Upper lobe of right lung (tissue), 1 donor: ENCODE measurements around the gene CCDC85C. TPM values are rescaled to one million over a fixed set of nuclear protein-coding genes. Genes with fewer than 3 reads are reported as not detected.

Experiments
- ATAC-seq: fragments of 200-7000 bp; cut with Tn5 transposase; one replicate; pipeline ENCODE4 v1.9.1; 2020; ENCODE audit warnings: mild to moderate bottlenecking, moderate library complexity
- DNase-seq: peaks from one replicate; pipeline ENCODE4 v3.0.0-alpha.2; 2020
- H3K27ac ChIP-seq: fragments of 200-600 bp; one replicate; pipeline ENCODE4 v1.8.0; 2022
- H3K27me3 ChIP-seq: fragments of 200-600 bp; one replicate; pipeline ENCODE4 v1.8.0; 2022; ENCODE audit warnings: mild to moderate bottlenecking
- H3K36me3 ChIP-seq: fragments of 200-600 bp; one replicate; pipeline ENCODE4 v1.8.0; 2022
- H3K4me1 ChIP-seq: fragments of 200-600 bp; one replicate; pipeline ENCODE4 v1.8.0; 2022
- H3K4me3 ChIP-seq: fragments of 200-600 bp; one replicate; pipeline ENCODE4 v1.8.0; 2022; ENCODE audit warnings: mild to moderate bottlenecking
- H3K9me3 ChIP-seq: fragments of 200-600 bp; one replicate; pipeline ENCODE4 v1.8.0; 2022
- intact Hi-C: fragments of 100-400 bp; cut with DNase I; formaldehyde crosslinking; loops from one replicate; pipeline ENCODE4 v1.11.0; 2022
- total RNA-seq: library from RNA; stranded (reverse); fragmentation: NEBNext Ultra II Directional; extraction: Animal tissue kit (Norgen Biotek cat#: 25700); gene quantifications from one replicate; pipeline ENCODE4 v1.2.1, GENCODE V29; 2021
- TF ChIP-seq, protein P1 (sequence below): fragments of 200-600 bp; IDR thresholded peaks from one replicate; pipeline ENCODE4 v1.8.0; 2022; ENCODE audit warnings: antibody characterized with exemption
- donor health status: DM: no; HTN: yes; CAD: no; lungs with severe emphysema.

CCDC85C gene
- total RNA-seq, 1 donor from 2014 or later = 22.6 TPM

GRCh38 chr14:99612738-99613330 lies 8.8 kb upstream of the CCDC85C start:
- Histone ChIP-seq H3K27me3 (no peaks in the 10 kb centered on the region), H3K4me3 (no peak overlapping the region), H3K9me3 (no peaks in the 10 kb centered on the region), H3K27ac (no peak overlapping the region), H3K36me3 (no peaks in the 10 kb centered on the region), H3K4me1 (peaks cover 6% of the 10 kb centered on the region)
- TF ChIP-seq, protein P1, sequence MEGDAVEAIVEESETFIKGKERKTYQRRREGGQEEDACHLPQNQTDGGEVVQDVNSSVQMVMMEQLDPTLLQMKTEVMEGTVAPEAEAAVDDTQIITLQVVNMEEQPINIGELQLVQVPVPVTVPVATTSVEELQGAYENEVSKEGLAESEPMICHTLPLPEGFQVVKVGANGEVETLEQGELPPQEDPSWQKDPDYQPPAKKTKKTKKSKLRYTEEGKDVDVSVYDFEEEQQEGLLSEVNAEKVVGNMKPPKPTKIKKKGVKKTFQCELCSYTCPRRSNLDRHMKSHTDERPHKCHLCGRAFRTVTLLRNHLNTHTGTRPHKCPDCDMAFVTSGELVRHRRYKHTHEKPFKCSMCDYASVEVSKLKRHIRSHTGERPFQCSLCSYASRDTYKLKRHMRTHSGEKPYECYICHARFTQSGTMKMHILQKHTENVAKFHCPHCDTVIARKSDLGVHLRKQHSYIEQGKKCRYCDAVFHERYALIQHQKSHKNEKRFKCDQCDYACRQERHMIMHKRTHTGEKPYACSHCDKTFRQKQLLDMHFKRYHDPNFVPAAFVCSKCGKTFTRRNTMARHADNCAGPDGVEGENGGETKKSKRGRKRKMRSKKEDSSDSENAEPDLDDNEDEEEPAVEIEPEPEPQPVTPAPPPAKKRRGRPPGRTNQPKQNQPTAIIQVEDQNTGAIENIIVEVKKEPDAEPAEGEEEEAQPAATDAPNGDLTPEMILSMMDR = no peak
- DNase-seq (no peak), ATAC-seq (no peak)
- intact Hi-C loops = no loop called here

DNA sequence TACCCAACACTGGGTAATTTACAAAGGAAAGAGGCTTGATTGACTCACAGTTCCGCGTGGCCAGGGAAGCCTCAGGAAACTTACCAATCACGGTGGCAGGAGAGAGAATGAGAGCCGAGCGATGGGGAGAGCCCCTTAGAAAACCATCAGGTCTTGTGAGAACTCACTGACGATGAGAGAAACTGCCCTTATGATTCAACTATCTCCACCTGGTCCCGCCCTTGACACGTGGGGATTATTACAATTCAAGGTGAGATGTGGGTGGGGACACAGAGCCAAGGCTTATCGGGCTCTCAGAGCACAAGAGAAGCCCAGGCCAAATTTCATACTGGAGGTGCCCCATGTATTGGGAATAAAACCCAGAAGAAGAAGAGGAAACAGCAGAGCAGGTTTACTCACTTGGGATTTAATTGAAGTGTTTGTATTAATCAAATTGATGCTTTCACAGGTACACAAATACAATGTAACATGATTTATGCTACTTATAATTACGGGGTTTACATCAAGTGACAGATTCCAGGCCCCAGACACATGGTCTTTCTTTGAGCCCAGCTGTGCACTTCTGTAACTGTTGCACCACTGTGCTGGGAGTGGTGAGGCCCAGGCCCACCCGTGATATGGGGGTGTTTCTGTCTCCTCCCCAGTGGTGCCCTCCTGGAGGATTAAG lies 8.2 kb upstream of the CCDC85C start:
- DNase-seq (no peak), ATAC-seq (no peak)
- no peaks in the 10 kb centered on the region for H3K9me3 ChIP-seq
- TF ChIP-seq, protein P1 = no peak
- no peak overlapping the region for H3K27ac ChIP-seq
- peaks cover 6% of the 10 kb centered on the region for H3K4me1 ChIP-seq
- H3K27me3 ChIP-seq = no peaks in the 10 kb centered on the region
- intact Hi-C loops = no loop called here
- H3K4me3 ChIP-seq = no peak overlapping the region
- no peaks in the 10 kb centered on the region for H3K36me3 ChIP-seq

- no peak overlapping the region for H3K4me3 ChIP-seq
- TF ChIP-seq, protein P1 = no peak
- H3K4me1 ChIP-seq = peaks cover 6% of the 10 kb centered on the region
- no peaks in the 10 kb centered on the region for H3K27me3 ChIP-seq
- H3K27ac ChIP-seq = no peak overlapping the region
- H3K9me3 ChIP-seq = no peaks in the 10 kb centered on the region
- intact Hi-C loops = no loop called here
- DNase-seq = no peak
- no peak for ATAC-seq
- H3K36me3 ChIP-seq = no peaks in the 10 kb centered on the region
These were observed 7.6 kb upstream of the CCDC85C start for GRCh38 chr14:99611646-99612045.

DNA sequence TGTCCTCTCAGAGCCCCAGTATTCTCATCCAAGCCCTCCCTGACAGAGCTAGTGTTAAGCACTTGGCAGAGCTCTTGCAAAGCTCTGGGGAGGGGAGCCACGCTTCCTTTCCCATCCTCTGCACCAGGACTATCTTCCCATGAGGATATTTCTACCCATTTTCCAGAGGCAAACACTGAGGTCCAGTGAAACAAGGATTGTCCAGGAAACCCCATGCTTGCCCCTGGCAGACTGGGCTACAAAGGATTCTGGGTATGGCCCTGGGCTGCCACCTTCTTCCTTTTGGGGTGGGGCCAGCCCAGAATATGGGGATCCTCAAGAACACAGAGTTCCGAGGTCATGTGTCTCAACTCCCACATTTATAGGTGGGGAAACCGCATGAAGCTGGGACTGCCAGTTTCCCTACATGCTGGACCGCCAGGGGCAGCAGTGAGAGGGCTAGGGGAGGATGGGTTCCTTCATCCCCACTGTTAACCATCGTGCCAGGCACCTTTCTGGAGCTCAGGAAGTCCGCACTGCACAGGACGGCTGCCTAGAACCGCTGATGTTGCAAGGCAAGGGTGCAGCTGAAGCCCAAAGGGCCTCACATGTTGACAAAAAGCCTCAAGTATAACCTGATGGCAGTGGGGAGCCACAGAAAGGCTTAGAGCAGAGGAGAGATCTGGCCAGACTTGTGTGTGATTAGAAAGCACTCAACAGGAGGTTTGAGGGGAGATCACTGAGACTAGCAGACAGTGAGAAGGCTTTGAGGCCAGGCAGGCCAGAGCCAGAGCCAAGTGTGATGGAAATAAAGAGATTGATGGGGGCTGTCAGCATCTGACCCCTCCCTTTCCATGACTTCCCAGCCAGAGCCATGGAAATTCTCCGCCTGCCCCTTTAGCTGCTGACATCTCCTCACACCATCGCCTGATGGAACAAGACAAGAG lies 5.5 kb upstream of the CCDC85C start:
- Histone ChIP-seq H3K4me3 (no peak overlapping the region), H3K4me1 (peaks cover 8% of the 10 kb centered on the region), H3K9me3 (no peaks in the 10 kb centered on the region), H3K27ac (no peak overlapping the region), H3K27me3 (no peaks in the 10 kb centered on the region), H3K36me3 (no peaks in the 10 kb centered on the region)
- ATAC-seq (peak; percentile 32), DNase-seq (no peak)
- TF ChIP-seq, protein P1 = peak; percentile 45
- intact Hi-C loops = no loop called here

DNA sequence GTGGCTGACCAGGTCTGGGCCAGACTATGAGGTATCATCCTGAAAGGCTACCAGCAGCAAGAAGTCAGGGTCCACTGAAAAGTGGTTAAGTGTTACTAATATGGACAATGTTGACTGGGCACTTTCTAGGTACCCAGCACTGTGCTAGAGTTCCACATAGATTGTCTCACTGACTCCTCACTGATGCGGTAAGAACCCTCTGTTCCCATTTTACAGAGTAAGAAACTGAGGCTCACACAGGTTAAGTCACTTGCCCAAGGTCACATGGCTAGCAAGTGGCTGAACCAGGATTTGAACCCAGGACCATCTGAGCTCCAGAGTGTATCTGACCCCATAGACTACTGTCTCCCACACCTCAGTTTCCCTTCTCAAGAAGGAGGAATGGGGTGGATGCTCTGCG lies 4.6 kb upstream of the CCDC85C start:
- ATAC-seq (no peak), DNase-seq (no peak)
- intact Hi-C loops = no loop called here
- Histone ChIP-seq H3K36me3 (no peaks in the 10 kb centered on the region), H3K27ac (no peak overlapping the region), H3K4me1 (peaks cover 8% of the 10 kb centered on the region), H3K4me3 (no peak overlapping the region), H3K27me3 (no peaks in the 10 kb centered on the region), H3K9me3 (no peaks in the 10 kb centered on the region)
- TF ChIP-seq, protein P1 = no peak
